Neuronal stem cell (in vitro differentiated cells): Measurements from ENCODE around the gene B3GNT3.
"Not testable (repeated sequence)": the region's sequence is repeated elsewhere in the genome, so short reads cannot be mapped to it uniquely, and the experiment has no call there.

Experiments used
- DNase-seq: peaks from one replicate; pipeline ENCODE4 v3.0.0-alpha.2; 2013; ENCODE audit warnings: low spot score
- H2AFZ ChIP-seq: one replicate; pipeline ENCODE4 v1.6.1; 2013; ENCODE audit warnings: mild to moderate bottlenecking, low read length, inconsistent platforms
- H2AK5ac ChIP-seq: 2 replicates; pipeline ENCODE4 v1.6.1; 2013; ENCODE audit warnings: low read depth, mild to moderate bottlenecking, inconsistent platforms, low read length, moderate library complexity, mixed read lengths
- H2BK120ac ChIP-seq: 2 replicates; pipeline ENCODE4 v1.6.1; 2013; ENCODE audit warnings: low read depth, mild to moderate bottlenecking, inconsistent platforms, low read length, moderate library complexity, mixed read lengths
- H2BK12ac ChIP-seq: one replicate; pipeline ENCODE4 v1.6.1; 2013; ENCODE audit warnings: low read length, inconsistent platforms
- H2BK15ac ChIP-seq: 2 replicates; pipeline ENCODE4 v1.6.1; 2013; ENCODE audit warnings: mild to moderate bottlenecking, low read length, inconsistent platforms, mixed read lengths
- H2BK5ac ChIP-seq: one replicate; pipeline ENCODE4 v1.6.1; 2013; ENCODE audit warnings: inconsistent platforms, mild to moderate bottlenecking, low read length, moderate library complexity
- H3K14ac ChIP-seq: one replicate; pipeline ENCODE4 v1.6.1; 2013; ENCODE audit warnings: low read length, inconsistent platforms
- H3K18ac ChIP-seq: 2 replicates; pipeline ENCODE4 v1.6.1; 2013; ENCODE audit warnings: low read length, inconsistent platforms
- H3K23ac ChIP-seq: 2 replicates; pipeline ENCODE4 v1.6.1; 2013; ENCODE audit warnings: low read depth, mild to moderate bottlenecking, mixed read lengths, low read length, inconsistent platforms; ENCODE audit not compliant: poor library complexity
- H3K27ac ChIP-seq: replicated peaks from 3 replicates; pipeline ENCODE4 v1.5.1; 2013; ENCODE audit warnings: low read length, inconsistent platforms
- H3K27me3 ChIP-seq, 3 experiments: 2 replicates each; pipeline ENCODE4 v1.6.1; 2013; ENCODE audit warnings: low read length in 3 of 3, mild to moderate bottlenecking in 2 of 3, inconsistent platforms in 1 of 3, low read depth in 1 of 3, mixed read lengths in 1 of 3, moderate library complexity in 1 of 3; ENCODE audit not compliant: control insufficient read depth in 3 of 3, insufficient read depth in 3 of 3
- H3K36me3 ChIP-seq, 2 donors: replicated peaks in 1 of 2; 2 replicates each; pipeline ENCODE4 v1.6.1; 2013; ENCODE audit warnings: low read length in 2 of 2; ENCODE audit not compliant: control insufficient read depth in 2 of 2, insufficient read depth in 2 of 2
- H3K4ac ChIP-seq: 2 replicates; pipeline ENCODE4 v1.6.1; 2013; ENCODE audit warnings: inconsistent platforms, mild to moderate bottlenecking, low read length, moderate library complexity
- H3K4me1 ChIP-seq, 2 donors: 1 replicate in 1 of 2; 2 replicates in 1 of 2; pipeline ENCODE4 v1.6.1; 2013; ENCODE audit warnings: low read length in 2 of 2, low read depth in 1 of 2; ENCODE audit not compliant: control insufficient read depth in 2 of 2, insufficient read depth in 1 of 2
- H3K4me2 ChIP-seq: one replicate; pipeline ENCODE4 v1.6.1; 2013; ENCODE audit warnings: mild to moderate bottlenecking, low read length, inconsistent platforms; ENCODE audit not compliant: insufficient read depth, poor library complexity, severe bottlenecking
- H3K4me3 ChIP-seq, 2 donors: 2 replicates each; pipeline ENCODE4 v1.5.1; 2013; ENCODE audit warnings: low read length in 2 of 2, mild to moderate bottlenecking in 2 of 2, inconsistent platforms in 1 of 2, moderate library complexity in 1 of 2
- H3K79me1 ChIP-seq: one replicate; pipeline ENCODE4 v1.6.1; 2013; ENCODE audit warnings: low read depth, mild to moderate bottlenecking, inconsistent platforms, low read length, moderate library complexity
- H3K9ac ChIP-seq: one replicate; pipeline ENCODE4 v1.6.1; 2013; ENCODE audit warnings: mild to moderate bottlenecking, low read depth, low read length, inconsistent platforms; ENCODE audit not compliant: poor library complexity
- H3K9me3 ChIP-seq, 2 donors: replicated peaks in 1 of 2; 2 replicates each; pipeline versions ENCODE3 to v1.6.1; 2013; ENCODE audit warnings: low read length in 2 of 2, mild to moderate bottlenecking in 2 of 2, inconsistent platforms in 1 of 2, low read depth in 1 of 2, mixed read lengths in 1 of 2, moderate library complexity in 1 of 2; ENCODE audit not compliant: control insufficient read depth in 2 of 2, insufficient read depth in 1 of 2
- H4K8ac ChIP-seq: one replicate; pipeline ENCODE4 v1.6.1; 2013; ENCODE audit warnings: low read depth, mild to moderate bottlenecking, inconsistent platforms, low read length, moderate library complexity
- H4K91ac ChIP-seq: one replicate; pipeline ENCODE4 v1.6.1; 2013; ENCODE audit warnings: low read length, low read depth, mild to moderate bottlenecking, inconsistent platforms; ENCODE audit not compliant: poor library complexity
- WGBS, 2 donors: extraction: QIAGEN DNeasy Blood & Tissue Kit; methylation state at CpG; one replicate each; pipeline ENCODE4 v1.1.7; 2013; ENCODE audit warnings: missing lambda C conversion rate in 2 of 2, mixed read lengths in 1 of 2; ENCODE audit not compliant: insufficient read length in 2 of 2, insufficient replicate concordance in 1 of 2; ENCODE audit errors: extremely low coverage in 2 of 2; 5-methylcytosine and 5-hydroxymethylcytosine counted together

Gene B3GNT3

GRCh38 chr19:17777840-17778239, 17.1 kb upstream of the B3GNT3 start:
- peaks cover 5 to 14% of the 10 kb centered on the region in 2 donors for H3K4me1 ChIP-seq
- not testable (repeated sequence) for H3K27me3 ChIP-seq, H2BK15ac ChIP-seq, H3K4ac ChIP-seq, H2AK5ac ChIP-seq, H2BK12ac ChIP-seq, H3K9me3 ChIP-seq, H3K36me3 ChIP-seq, H2AFZ ChIP-seq, H3K14ac ChIP-seq, H2BK120ac ChIP-seq, H3K27ac ChIP-seq, DNase-seq, H3K9ac ChIP-seq, H2BK5ac ChIP-seq, H3K4me3 ChIP-seq, H4K8ac ChIP-seq, H3K79me1 ChIP-seq, H3K4me2 ChIP-seq, H4K91ac ChIP-seq
- peak overlapping the region; percentile 95 for H3K23ac ChIP-seq
- WGBS, 2 donors = no CpG with 5 or more reads among the region's 10 CpGs
- H3K18ac ChIP-seq = peak overlapping the region; percentile 71

- Histone ChIP-seq H2BK5ac (peak overlapping the region; percentile 82), H3K14ac (peak overlapping the region; percentile 98), H3K9ac (peak overlapping the region; percentile 92), H3K79me1 (peaks cover 2% of the 10 kb centered on the region), H3K36me3 (peaks cover 0 to 3% of the 10 kb centered on the region in 2 donors), H3K4me2 (peak overlapping the region; percentile 59), H2AK5ac (peak overlapping the region; percentile 100), H4K8ac (no peak overlapping the region), H2BK120ac (peak overlapping the region; percentile 21), H3K4me3 (peak overlapping the region in 1 of 2 donors; percentile 75), H3K18ac (peak overlapping the region; percentile 95), H4K91ac (peak overlapping the region; percentile 64), H2AFZ (no peak overlapping the region), H2BK12ac (peak overlapping the region; percentile 99), H3K27me3 (no peaks in the 10 kb centered on the region), H3K4ac (peak overlapping the region; percentile 84), H3K27ac (peak overlapping the region; percentile 43), H3K9me3 (no peaks in the 10 kb centered on the region), H3K4me1 (peaks cover 5 to 14% of the 10 kb centered on the region in 2 donors), H3K23ac (peak overlapping the region; percentile 95), H2BK15ac (peak overlapping the region; percentile 99)
- peak; percentile 54 for DNase-seq
- whole genome bisulfite sequencing, 2 donors = no CpG with 5 or more reads among the region's 37 CpGs
Measured at GRCh38 chr19:17778251-17778967, 16.5 kb upstream of the B3GNT3 start.

GRCh38 chr19:17778968-17779929, 15.7 kb upstream of the B3GNT3 start:
- Histone ChIP-seq H2AK5ac (peak overlapping the region; percentile 100), H3K9me3 (no peaks in the 10 kb centered on the region), H3K4me3 (peak overlapping the region in 1 of 2 donors; percentile 75), H2AFZ (peak overlapping the region; percentile 82), H3K4ac (peak overlapping the region; percentile 84), H3K23ac (peak overlapping the region; percentile 95), H3K4me1 (peaks cover 5 to 14% of the 10 kb centered on the region in 2 donors), H3K14ac (peak overlapping the region; percentile 98), H2BK5ac (peak overlapping the region; percentile 82), H3K79me1 (peaks cover 2% of the 10 kb centered on the region), H2BK15ac (peak overlapping the region; percentile 99), H3K36me3 (peaks cover 0 to 3% of the 10 kb centered on the region in 2 donors), H3K18ac (peak overlapping the region; percentile 95), H3K27me3 (no peaks in the 10 kb centered on the region), H3K9ac (peak overlapping the region; percentile 92), H4K91ac (peak overlapping the region; percentile 64), H3K27ac (peak overlapping the region; percentile 43), H2BK12ac (peak overlapping the region; percentile 99), H2BK120ac (peak overlapping the region; percentile 21), H3K4me2 (peak overlapping the region; percentile 59), H4K8ac (no peak overlapping the region)
- peak; percentile 66 for DNase-seq
- no CpG with 5 or more reads among the region's 25 CpGs for WGBS, 2 donors

- no peak overlapping the region for H2AFZ ChIP-seq
Measured at GRCh38 chr19:17780781-17781180, 14.2 kb upstream of the B3GNT3 start.

More at GRCh38 chr19:17780781-17781180, 14.2 kb upstream of the B3GNT3 start:
- H3K9ac ChIP-seq = no peak overlapping the region
- H3K27me3 ChIP-seq = no peaks in the 10 kb centered on the region
- H3K14ac ChIP-seq = no peak overlapping the region
- DNase-seq = no peak
- no CpG with 5 or more reads among the region's 2 CpGs for WGBS, 2 donors
- H3K4me2 ChIP-seq = no peak overlapping the region
- H3K79me1 ChIP-seq = peaks cover 2% of the 10 kb centered on the region
- no peak overlapping the region for H2BK15ac ChIP-seq
- no peak overlapping the region for H3K27ac ChIP-seq
- no peak overlapping the region for H3K23ac ChIP-seq
- H3K4me3 ChIP-seq = no peak overlapping the region
- no peaks in the 10 kb centered on the region for H3K9me3 ChIP-seq
- H2BK5ac ChIP-seq = no peak overlapping the region
- peaks cover 0 to 4% of the 10 kb centered on the region in 2 donors for H3K36me3 ChIP-seq
- H3K18ac ChIP-seq = no peak overlapping the region
- H2BK12ac ChIP-seq = no peak overlapping the region
- no peak overlapping the region for H4K8ac ChIP-seq
- H4K91ac ChIP-seq = no peak overlapping the region
- H3K4ac ChIP-seq = no peak overlapping the region
- peaks cover 5 to 14% of the 10 kb centered on the region in 2 donors for H3K4me1 ChIP-seq
- H2BK120ac ChIP-seq = no peak overlapping the region
- H2AK5ac ChIP-seq = no peak overlapping the region
